Astrocyte of the spinal cord (primary cell): ENCODE results near the gene RELT.
A peak's percentile ranks its signal among the peaks of the same experiment; 100 is the strongest.

Experiments used
- DNase-seq: peaks from one replicate; pipeline ENCODE4 v3.0.0; 2011; ENCODE audit warnings: low read depth, low spot score
- H3K4me3 ChIP-seq: 2 replicates; pipeline ENCODE4 v1.5.1; 2011; ENCODE audit warnings: low read depth, mild to moderate bottlenecking, low read length, moderate library complexity
- in situ Hi-C: cut with HindIII; loops from 2 replicates; pipeline ENCODE4 v1.10.0; 2017; ENCODE audit warnings: low sequenced_read_pairs
- TF ChIP-seq, protein P1 (sequence below): IDR thresholded peaks from 2 replicates; pipeline ENCODE4 v1.5.1; 2012; ENCODE audit warnings: low read depth, mild to moderate bottlenecking, low read length, inconsistent platforms

RELT gene

GRCh38 chr11:73365352-73366264 is 10.6 kb upstream of the RELT start:
- TF ChIP-seq, protein P1, sequence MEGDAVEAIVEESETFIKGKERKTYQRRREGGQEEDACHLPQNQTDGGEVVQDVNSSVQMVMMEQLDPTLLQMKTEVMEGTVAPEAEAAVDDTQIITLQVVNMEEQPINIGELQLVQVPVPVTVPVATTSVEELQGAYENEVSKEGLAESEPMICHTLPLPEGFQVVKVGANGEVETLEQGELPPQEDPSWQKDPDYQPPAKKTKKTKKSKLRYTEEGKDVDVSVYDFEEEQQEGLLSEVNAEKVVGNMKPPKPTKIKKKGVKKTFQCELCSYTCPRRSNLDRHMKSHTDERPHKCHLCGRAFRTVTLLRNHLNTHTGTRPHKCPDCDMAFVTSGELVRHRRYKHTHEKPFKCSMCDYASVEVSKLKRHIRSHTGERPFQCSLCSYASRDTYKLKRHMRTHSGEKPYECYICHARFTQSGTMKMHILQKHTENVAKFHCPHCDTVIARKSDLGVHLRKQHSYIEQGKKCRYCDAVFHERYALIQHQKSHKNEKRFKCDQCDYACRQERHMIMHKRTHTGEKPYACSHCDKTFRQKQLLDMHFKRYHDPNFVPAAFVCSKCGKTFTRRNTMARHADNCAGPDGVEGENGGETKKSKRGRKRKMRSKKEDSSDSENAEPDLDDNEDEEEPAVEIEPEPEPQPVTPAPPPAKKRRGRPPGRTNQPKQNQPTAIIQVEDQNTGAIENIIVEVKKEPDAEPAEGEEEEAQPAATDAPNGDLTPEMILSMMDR: no peak
- no peak for DNase-seq
- H3K4me3 ChIP-seq: no peak overlapping the region
- in situ Hi-C loops: no loop called here

GRCh38 chr11:73366265-73366610 is 10.0 kb upstream of the RELT start:
- no peak overlapping the region for H3K4me3 ChIP-seq
- DNase-seq: no peak
- TF ChIP-seq, protein P1: no peak
- in situ Hi-C loops: no loop called here

DNA sequence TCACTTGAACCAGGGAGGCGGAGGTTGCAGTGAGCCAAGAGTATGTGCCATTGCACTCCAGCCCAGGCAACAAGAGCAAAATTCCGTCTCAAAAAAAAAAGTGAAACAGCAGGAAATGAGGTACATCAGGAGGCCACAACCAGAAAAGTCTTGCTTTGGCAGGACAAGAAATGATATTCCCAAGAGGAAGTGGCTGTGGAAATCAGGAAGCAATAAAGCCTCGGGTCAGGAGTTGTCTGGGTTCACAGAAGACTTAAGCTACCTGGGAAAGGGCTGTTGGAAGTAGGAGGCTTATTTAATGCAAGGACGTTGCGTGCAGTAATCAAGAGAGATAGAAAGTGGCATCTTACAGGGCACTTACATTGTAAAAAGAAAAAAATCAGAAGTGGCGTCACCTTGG is 9.2 kb upstream of the RELT start:
- TF ChIP-seq, protein P1: no peak
- no peak for DNase-seq
- no peak overlapping the region for H3K4me3 ChIP-seq
- in situ Hi-C loops: no loop called here

DNA sequence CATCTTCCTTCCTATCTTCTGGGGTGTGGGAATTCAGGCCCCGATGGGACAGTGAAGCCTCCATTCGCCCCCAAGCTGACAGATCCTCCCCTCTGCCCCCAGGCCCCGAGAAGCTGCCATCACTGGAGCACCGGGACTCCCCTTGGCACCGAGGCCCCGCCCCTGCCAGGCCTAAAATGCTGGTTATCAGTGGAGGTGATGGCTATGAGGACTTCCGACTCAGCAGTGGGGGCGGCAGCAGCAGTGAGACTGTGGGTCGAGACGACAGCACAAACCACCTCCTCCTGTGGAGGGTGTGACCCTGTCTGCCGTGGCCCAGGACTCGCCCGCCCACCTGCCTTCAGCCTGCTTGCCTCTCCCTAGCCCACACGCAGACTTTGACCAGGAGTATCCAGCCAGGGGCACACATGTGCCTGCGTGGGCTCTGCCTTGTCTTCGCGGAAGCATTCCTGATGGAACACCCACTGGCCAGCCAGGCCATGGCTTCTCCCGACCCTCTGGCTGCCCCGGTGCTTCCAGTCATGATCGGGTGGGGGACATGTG is 8.6 kb upstream of the RELT start:
- in situ Hi-C loops: no loop called here
- H3K4me3 ChIP-seq: no peak overlapping the region
- TF ChIP-seq, protein P1: no peak
- DNase-seq: no peak

DNA sequence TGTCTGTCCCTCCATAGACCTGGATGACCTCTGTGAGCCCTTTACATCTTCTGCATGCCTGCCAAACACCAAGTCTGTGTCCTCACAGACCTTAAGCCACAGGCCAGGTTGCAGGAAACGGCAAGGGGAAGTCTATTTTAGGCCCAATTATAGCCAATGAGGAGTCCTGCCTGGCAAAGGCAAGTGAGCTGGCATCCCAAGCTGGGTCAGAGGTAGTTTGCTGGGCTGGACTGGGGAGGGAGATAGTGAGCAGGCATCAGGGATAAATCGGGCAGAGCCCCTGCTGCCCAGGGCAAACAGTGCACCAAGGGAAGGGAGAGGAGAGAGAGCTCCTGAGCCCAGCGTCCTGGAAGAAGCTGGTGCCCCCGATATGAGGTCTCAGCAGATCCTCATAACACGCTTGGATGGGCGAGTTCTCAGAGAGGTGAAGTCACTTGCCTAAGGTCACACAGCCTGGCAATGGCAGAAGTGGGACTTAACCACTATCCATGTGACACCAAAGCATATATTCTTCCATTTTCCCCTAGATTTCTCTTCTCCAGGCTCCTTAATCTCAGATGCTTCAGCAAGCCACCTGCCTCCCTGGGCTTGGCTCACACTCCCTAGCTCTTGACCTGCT is 3.7 kb upstream of the RELT start:
- DNase-seq: no peak

DNA sequence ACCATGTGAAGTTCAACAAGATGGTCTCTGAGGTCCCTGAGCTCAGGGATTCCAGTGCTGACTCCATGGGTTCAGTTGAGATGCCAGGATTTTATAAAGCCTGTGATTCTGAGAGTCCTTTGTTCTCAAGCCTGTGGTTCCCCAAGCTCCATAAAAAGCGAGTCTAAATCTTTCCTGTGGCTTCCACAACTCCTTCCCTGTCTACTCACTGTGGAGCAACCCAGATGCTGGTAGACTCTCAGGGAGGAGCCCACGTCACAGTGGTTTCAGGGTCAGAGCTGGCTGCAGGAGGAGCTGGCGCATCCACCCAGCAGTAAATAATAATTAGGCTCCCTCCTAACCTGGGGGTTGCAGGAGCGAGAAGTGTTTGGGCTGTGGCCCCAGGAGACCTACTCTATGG is 2.0 kb upstream of the RELT start:
- DNase-seq: peak; percentile 46
- no peak overlapping the region for H3K4me3 ChIP-seq
- TF ChIP-seq, protein P1: no peak
- in situ Hi-C loops: no loop called here

More for the DNA sequence above, 3.7 kb upstream of the RELT start:
- in situ Hi-C loops: no loop called here
- TF ChIP-seq, protein P1: peak; percentile 31
- H3K4me3 ChIP-seq: no peak overlapping the region
